Smooth muscle cell (in vitro differentiated cells): ENCODE data around the gene PCDH9. TPM values are rescaled to one million over a fixed set of nuclear protein-coding genes. Genes with fewer than 3 reads are reported as not detected.

Experiments
- DNase-seq: peaks from one replicate; lab custom pipeline; 2025; ENCODE audit not compliant: unreplicated experiment; lab: John Stamatoyannopoulos, UW
- H2AFZ ChIP-seq: fragments of 200-600 bp; sonication (generic); 2 replicates; pipeline ENCODE4 v1.6.0; 2016; ENCODE audit warnings: antibody characterized with exemption, low read depth, mild to moderate bottlenecking
- H3F3A ChIP-seq: fragments of 200-600 bp; sonication (generic); 2 replicates; pipeline ENCODE4 v1.6.0; 2017; ENCODE audit warnings: antibody characterized with exemption, low read depth
- H3K27ac ChIP-seq: fragments of 200-600 bp; sonication (generic); 2 replicates; pipeline ENCODE4 v1.5.1; 2016; ENCODE audit warnings: low read depth, mild to moderate bottlenecking
- H3K27me3 ChIP-seq: fragments of 200-600 bp; sonication (generic); 2 replicates; pipeline ENCODE4 v1.6.1; 2016; ENCODE audit warnings: low read depth, mild to moderate bottlenecking
- H3K36me3 ChIP-seq: fragments of 200-600 bp; sonication (generic); 2 replicates; pipeline ENCODE4 v1.5.1; 2016; ENCODE audit warnings: low read depth
- H3K4me1 ChIP-seq: fragments of 200-600 bp; sonication (generic); 2 replicates; pipeline ENCODE4 v1.5.1; 2016; ENCODE audit warnings: low read depth
- H3K4me2 ChIP-seq: fragments of 200-600 bp; sonication (generic); 2 replicates; pipeline ENCODE4 v1.6.0; 2016; ENCODE audit warnings: mild to moderate bottlenecking
- H3K4me3 ChIP-seq: fragments of 200-600 bp; sonication (generic); 2 replicates; pipeline ENCODE4 v1.5.1; 2016; ENCODE audit warnings: mild to moderate bottlenecking
- H3K79me2 ChIP-seq: fragments of 200-600 bp; sonication (generic); 2 replicates; pipeline ENCODE4 v1.6.0; 2016; ENCODE audit warnings: low read depth, mild to moderate bottlenecking
- H3K9ac ChIP-seq: fragments of 200-600 bp; sonication (generic); 2 replicates; pipeline ENCODE4 v1.6.0; 2016; ENCODE audit warnings: low read depth
- H3K9me3 ChIP-seq: fragments of 200-600 bp; sonication (generic); replicated peaks from 2 replicates; pipeline ENCODE4 v1.5.1; 2016; ENCODE audit warnings: low read depth
- H4K20me1 ChIP-seq: fragments of 200-600 bp; sonication (generic); 2 replicates; pipeline ENCODE4 v1.6.0; 2016; ENCODE audit warnings: low read depth
- WGBS: methylation state at CpG from one replicate; pipeline ENCODE4 v1.1.7; 2016; ENCODE audit warnings: low lambda C conversion rate; 5-methylcytosine and 5-hydroxymethylcytosine counted together
- polyA plus RNA-seq: library from polyadenylated mRNA; unstranded; fragments of >200 nt; fragmentation: Nextera tagmentation; extraction: Ambion mirVana; gene quantifications from 2 replicates; pipeline ENCODE4 v1.2.1, GENCODE V29; 2016
- total RNA-seq: library from RNA; depleted of rRNA; stranded (reverse); fragments of >200 nt; gene quantifications from 2 replicates; pipeline ENCODE4 v1.2.3, GENCODE V29; 2014
- TF ChIP-seq, protein P1 (sequence below): fragments of 200-600 bp; sonication (generic); IDR thresholded peaks from 2 replicates; pipeline ENCODE4 v1.5.1; 2017; ENCODE audit warnings: borderline replicate concordance, mild to moderate bottlenecking, antibody characterized with exemption; ENCODE audit not compliant: insufficient read depth, poor library complexity, severe bottlenecking

The PCDH9 gene
- total and polyA plus RNA-seq, 2 experiments from 2014 or later, result 0.65 to 1.9 TPM

DNA sequence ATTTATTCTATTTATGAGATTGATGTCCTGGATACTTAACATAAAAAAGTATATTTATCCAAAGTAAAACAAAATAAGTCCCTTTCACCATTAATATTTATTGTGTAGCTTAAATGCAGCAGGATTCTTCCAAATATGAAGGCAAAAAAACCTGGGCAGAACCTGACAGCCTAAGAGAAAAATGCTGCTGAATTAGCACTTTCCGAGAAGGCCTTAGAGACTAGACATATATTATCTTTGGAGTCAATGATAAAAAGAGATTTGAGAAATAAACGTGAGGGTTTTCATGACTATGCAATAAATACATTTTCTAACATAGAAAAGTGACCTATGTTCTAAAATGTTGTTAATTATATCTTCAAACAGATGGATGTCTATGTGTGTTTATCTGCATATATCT, 566.9 kb downstream of the PCDH9 start:
- H3F3A ChIP-seq, result peaks cover 9% of the 10 kb centered on the region
- TF ChIP-seq, protein P1, sequence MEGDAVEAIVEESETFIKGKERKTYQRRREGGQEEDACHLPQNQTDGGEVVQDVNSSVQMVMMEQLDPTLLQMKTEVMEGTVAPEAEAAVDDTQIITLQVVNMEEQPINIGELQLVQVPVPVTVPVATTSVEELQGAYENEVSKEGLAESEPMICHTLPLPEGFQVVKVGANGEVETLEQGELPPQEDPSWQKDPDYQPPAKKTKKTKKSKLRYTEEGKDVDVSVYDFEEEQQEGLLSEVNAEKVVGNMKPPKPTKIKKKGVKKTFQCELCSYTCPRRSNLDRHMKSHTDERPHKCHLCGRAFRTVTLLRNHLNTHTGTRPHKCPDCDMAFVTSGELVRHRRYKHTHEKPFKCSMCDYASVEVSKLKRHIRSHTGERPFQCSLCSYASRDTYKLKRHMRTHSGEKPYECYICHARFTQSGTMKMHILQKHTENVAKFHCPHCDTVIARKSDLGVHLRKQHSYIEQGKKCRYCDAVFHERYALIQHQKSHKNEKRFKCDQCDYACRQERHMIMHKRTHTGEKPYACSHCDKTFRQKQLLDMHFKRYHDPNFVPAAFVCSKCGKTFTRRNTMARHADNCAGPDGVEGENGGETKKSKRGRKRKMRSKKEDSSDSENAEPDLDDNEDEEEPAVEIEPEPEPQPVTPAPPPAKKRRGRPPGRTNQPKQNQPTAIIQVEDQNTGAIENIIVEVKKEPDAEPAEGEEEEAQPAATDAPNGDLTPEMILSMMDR, result no peak
- H3K4me1 ChIP-seq, result peaks cover 18% of the 10 kb centered on the region
- WGBS, result 85% methylated on average over 2 of the region's 2 CpGs
- DNase-seq, result no peak
- no peak overlapping the region for H3K27ac ChIP-seq
- H3K27me3 ChIP-seq, result no peaks in the 10 kb centered on the region
- no peaks in the 10 kb centered on the region for H3K36me3 ChIP-seq
- no peak overlapping the region for H2AFZ ChIP-seq
- H3K9me3 ChIP-seq, result no peaks in the 10 kb centered on the region
- no peak overlapping the region for H3K4me3 ChIP-seq
- H4K20me1 ChIP-seq, result no peaks in the 10 kb centered on the region
- no peak overlapping the region for H3K9ac ChIP-seq
- no peaks in the 10 kb centered on the region for H3K79me2 ChIP-seq
- no peak overlapping the region for H3K4me2 ChIP-seq

GRCh38 chr13:66661336-66661735, 568.8 kb downstream of the PCDH9 start:
- Histone ChIP-seq H3K9ac (no peak overlapping the region), H3F3A (peaks cover 9% of the 10 kb centered on the region), H3K36me3 (no peaks in the 10 kb centered on the region), H3K4me2 (no peak overlapping the region), H3K4me1 (peaks cover 18% of the 10 kb centered on the region), H3K4me3 (no peak overlapping the region), H4K20me1 (no peaks in the 10 kb centered on the region), H3K27me3 (no peaks in the 10 kb centered on the region), H2AFZ (peak overlapping the region; percentile 16), H3K79me2 (no peaks in the 10 kb centered on the region), H3K27ac (no peak overlapping the region), H3K9me3 (no peaks in the 10 kb centered on the region)
- WGBS, result 84% methylated on average over 2 of the region's 2 CpGs
- DNase-seq, result no peak
- TF ChIP-seq, protein P1, result no peak

DNA sequence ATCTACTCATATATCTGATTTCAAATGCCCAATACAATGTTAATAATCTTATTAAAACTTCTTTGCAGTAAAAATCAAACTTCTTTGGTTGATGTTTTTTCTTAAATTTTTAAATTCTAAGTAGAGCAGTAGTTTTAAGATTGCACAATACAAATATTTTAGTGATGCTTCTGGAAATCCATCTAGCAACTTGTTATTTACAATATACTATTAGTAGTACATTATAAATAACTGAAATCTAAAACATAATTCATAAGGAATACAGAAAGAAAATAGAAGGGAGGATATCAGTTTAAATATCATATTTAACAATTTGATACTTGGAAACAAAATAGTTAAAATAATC, 569.7 kb downstream of the PCDH9 start:
- no peak for DNase-seq
- TF ChIP-seq, protein P1, result no peak
- Histone ChIP-seq H4K20me1 (no peaks in the 10 kb centered on the region), H3K4me3 (no peak overlapping the region), H3K4me1 (peaks cover 11% of the 10 kb centered on the region), H3K9ac (no peak overlapping the region), H3K9me3 (no peaks in the 10 kb centered on the region), H3K27me3 (no peaks in the 10 kb centered on the region), H3K4me2 (peak overlapping the region; percentile 65), H3K27ac (peak overlapping the region; percentile 75), H2AFZ (no peak overlapping the region), H3F3A (peaks cover 9% of the 10 kb centered on the region), H3K36me3 (no peaks in the 10 kb centered on the region), H3K79me2 (no peaks in the 10 kb centered on the region)

DNA sequence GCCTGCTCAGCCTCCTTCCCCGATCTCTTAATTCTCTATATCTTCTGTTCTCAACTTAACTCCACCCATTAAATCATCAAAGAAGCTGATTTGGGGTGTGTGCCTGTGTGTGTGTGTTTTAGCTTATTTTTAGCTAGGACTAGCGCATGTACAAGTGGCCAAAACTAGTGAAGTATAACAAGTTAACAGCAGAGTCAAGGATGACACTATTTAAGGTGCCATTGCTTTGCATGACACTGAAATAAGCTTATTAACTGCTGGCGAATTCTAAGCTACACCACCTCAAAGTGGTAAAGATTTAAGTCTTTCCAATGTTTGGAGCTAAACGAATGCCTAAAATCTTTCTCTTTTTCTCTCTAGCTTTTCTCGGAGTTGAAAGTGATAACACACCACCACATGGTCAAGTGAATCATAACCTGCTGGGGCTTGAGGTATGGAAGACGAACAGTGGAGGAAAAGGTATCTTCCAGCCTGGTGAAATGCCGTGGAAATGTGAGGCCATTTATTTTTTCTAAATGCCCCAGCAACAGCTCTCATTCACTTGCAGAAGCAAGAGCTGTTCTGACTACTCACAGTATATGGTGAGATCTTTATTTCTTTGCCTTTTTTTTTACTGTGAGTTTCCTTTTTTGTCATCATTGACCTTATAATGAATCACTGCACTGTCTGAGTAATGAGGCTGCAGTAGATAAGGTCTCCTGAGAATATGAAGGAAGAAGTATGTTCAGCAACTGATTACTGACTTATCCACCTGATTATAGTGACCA, 570.3 kb downstream of the PCDH9 start:
- Histone ChIP-seq H4K20me1 (no peaks in the 10 kb centered on the region), H3F3A (peaks cover 9% of the 10 kb centered on the region), H3K4me3 (peak overlapping the region; percentile 7), H3K27me3 (no peaks in the 10 kb centered on the region), H3K9me3 (no peaks in the 10 kb centered on the region), H3K4me2 (peak overlapping the region; percentile 65), H2AFZ (peak overlapping the region; percentile 78), H3K36me3 (no peaks in the 10 kb centered on the region), H3K9ac (peak overlapping the region; percentile 63), H3K27ac (peak overlapping the region; percentile 75), H3K79me2 (no peaks in the 10 kb centered on the region), H3K4me1 (peaks cover 11% of the 10 kb centered on the region)
- DNase-seq, result no peak
- WGBS, result 48% methylated on average over 7 of the region's 7 CpGs
- TF ChIP-seq, protein P1, result no peak
